ENCODE measurements around the gene RASSF9.

Gene RASSF9

DNA sequence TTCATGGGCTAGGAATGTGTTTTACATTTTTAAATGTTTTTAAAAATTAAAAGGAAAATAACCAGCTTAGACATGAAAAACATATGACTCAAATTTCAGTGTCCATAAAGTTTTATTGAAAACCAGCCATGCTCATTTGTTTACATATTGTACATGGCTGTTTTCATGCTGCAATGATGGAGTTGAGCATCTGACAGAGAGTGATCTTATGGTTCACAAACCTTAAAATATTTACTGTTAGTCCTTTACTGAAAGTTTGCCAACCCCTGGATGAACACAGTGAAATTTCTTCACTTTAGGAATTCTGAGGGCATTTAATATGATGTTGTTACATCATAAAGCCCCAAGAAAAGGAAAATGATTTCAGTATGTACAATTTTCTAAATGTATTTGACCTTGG, 16.1 kb downstream of the RASSF9 start:
- no peak for DNase-seq

DNA sequence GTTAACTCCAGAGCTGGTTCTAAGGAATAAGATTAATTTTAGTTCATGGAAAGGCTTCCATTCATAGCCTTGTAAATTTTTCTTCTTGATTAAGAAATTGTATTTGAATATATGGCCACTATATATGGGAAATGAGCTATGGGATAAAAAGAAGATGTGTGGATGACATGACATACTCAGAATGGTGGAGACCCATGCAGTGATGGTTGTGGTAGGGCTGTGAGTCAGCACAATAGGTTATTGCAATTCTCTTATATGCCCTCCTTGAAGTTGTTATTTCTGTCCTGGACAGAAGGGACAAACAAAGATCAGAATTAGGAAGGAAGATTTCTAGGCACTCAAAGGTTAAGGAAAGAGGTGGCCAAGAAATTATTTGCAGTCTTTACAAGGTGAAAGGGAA, 21.5 kb downstream of the RASSF9 start:
- no peak for DNase-seq

DNA sequence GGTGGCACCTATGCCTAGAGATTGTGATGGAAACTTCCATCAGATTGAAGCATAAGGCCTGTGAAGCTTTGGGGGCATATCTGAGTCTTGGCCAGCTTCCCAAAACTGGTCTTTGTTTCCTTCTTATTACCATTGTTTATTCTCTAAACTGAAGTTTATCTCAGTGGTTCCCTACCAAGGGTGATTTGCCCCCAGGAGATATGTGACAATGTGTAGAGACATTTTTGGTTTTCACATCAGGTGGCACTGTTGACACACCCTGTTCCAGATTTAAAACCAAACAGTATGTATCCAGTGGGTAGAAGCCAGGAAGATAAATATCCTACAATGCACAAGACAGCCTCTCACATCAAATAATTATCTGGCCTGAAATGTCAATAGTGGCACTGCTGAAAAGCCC, 22.1 kb downstream of the RASSF9 start:
- no peak for DNase-seq

DNA sequence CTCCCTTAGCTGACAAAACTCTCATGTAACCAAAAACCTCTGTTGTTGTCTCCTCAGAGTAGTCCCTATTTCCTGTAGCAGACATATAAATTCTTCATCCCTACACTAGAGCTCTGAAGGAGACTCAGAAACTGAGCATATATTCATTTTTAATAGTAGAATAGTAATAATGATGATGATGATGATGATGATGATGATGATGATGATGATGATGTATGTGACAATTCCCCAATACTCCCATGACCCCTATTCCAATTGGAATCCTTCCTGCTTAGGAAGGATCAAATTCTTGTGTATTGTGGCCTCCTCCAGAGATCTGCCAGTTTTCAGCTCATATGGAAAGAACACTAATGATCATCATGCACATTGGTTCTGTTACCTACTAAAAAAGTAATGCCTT, 26.7 kb downstream of the RASSF9 start:
- DNase-seq: no peak

DNA sequence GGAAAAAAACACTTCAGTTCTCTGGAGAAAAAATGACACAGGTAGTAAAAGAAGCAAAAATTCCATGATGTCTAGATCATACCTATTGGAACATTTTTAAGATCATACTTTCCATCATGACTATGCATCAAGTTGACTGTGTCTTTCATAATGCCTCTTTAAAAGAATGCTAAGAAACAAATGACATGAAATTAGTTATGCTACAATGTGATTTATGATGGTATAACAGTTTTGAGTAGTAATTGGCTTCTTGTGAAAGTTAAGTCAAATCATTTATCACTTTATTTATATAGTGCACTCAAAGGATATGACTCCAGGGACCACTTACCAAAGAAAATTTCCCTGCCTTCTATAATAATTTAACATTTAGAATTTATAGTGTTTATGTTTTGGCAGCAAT, 28.5 kb downstream of the RASSF9 start:
- no peak for DNase-seq

DNA sequence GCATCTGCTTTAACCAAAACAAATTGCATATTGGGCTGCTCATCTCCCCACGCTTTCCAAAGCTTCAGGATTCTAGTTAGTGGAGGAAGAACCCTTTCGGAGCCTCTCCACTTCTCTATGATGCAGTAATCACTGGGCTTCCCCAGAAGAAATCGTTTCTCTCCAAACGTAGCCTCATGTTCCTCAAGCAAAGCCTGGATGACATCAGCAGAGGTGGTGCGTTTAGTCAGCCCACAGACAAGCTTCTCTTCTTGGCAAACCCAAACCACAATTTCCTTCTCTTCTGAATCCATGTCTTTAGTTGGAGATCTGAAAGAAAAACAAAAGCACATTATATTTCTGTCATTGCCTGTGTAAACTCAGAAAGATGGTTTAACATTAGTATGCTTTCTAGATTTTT, 30.6 kb downstream of the RASSF9 start:
- DNase-seq: no peak

DNA sequence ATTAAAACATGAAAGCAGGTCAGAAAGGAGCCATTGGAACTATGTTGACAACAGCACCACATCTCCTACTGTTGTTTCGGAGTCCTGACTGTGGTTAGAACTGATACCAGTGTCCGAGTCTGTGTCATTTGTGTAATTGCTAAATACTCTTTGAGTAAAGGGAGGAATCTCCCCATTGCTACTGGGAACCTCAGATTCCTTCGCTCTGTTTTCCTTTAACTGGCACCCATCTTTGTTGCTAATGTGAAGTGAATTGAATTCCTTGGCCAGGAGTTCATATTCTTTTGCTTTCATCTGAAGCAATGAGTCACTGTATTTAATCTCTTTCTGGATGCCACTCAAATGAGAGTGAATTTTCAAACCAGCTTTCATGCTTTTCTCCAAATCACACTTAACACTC, 31.5 kb downstream of the RASSF9 start:
- no peak for DNase-seq

DNA sequence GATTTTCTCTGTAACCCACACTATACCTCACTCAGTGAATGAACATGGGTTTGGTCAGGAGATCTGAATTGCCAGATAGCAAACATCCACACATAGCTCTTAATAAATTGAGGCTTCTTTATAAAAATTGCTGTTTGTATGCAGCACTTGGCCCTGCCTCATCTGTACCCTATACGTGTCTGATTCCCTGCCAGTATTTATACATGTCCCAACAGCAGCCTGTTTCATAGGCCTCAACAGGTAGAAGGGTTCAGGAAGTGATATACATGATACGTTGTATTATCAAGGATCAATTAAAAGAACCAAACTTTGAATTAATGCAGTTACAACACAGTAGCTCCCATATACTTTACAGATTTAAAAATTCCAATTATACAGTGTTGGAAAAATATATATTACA, 32.3 kb downstream of the RASSF9 start:
- DNase-seq: no peak

DNA sequence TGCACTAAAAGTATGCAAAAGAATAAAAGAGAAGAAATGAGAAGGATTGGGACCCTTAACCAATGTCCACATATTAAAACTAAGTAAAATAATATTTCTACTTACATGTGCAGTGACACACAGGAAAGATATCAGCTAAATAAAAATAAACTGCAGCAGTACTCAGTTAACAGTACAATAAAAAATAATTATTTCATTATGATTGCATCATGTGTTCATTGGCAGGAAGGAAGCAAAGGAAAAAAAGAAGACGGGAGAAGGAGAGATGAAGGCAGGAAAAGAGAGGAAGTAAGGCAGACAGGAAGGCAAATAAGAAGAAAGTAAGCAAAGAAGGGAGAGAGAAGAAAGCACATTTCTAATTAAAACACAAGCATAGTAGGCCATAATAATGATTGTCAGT, 33.0 kb downstream of the RASSF9 start:
- no peak for DNase-seq

DNA sequence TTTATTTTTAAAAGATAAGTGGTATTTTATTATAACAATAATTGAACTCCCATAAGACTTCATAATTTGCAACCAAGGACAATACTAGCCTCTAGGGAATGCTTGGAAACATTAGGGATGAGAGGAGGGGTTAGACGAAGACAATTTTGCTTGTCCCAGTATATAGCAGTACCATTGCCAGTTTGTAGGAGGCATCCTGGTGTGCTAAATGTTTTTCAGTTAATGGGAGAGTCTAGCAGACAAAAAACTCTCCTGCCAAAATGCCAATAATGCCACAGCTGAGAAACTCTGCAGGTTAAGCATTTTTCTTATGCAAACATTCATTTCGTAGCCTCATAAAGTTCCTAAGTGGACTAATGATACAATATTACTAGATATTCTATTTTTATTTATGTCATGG, 38.1 kb downstream of the RASSF9 start:
- no peak for DNase-seq

DNA sequence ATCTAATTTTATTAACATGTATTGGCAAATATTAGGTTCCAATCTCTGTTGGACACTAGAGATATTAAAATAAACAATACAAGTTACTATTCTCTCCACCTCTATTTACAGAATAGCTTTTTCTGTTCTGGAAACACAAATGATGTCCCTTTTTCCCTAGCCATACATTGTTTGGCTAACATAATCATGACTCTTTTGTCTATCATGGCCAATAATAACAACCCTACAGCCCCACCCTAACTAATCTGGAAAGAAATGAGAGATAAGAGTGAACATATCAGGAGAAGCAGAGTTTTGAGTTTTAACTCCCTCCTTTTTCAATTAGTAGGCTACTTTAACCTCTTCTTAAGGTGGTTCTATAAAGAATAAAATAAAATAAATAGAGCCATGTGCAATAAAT, 40.2 kb downstream of the RASSF9 start:
- no peak for DNase-seq

DNA sequence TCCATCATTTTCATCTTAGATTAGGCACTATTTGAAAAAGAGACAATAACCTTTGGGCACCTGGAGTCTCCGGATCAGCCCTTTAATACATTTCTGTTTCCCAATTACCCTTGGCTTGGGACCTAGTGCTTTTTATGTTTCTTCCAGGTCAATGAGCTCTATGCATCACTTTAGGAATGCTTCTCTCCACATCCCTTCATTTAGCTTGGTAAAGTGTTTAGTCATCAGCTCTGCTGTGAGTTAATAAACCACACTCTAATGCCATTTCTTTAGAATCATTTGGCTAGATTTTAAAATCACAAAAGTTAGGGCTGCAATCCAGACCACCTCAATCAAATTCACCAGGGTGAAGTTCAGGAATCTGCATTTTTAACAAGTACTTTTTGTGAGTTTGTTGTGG, 41.7 kb downstream of the RASSF9 start:
- no peak for DNase-seq

DNA sequence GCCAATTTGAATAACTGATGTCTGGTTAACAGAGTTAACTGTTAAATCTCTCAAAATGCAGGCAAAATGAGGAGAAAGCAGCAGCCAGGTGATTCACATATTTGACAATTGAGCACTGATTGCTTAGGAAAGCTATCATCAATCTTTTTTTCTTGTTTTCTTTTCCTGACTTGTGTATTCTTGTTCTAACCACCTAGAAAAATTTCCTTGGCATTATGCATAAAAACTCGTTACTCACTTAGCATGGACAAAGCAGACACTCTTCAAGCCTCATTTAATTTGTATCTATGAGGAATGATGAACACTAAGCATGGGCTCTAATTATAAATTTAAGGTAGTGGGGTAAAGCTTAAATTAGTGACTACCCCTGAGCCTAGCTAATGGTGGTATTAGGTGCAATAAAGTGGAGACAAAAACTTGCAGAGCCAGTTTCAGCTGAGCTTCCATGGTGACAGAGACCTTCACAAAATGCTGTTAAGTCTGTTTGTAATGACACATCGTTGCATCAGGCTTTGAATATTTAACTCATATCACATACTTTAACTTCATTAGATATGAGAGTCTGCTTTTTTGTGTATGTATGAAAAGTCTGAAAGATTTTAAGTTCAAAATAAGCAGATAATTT, 52.0 kb downstream of the RASSF9 start:
- no peak for DNase-seq

DNA sequence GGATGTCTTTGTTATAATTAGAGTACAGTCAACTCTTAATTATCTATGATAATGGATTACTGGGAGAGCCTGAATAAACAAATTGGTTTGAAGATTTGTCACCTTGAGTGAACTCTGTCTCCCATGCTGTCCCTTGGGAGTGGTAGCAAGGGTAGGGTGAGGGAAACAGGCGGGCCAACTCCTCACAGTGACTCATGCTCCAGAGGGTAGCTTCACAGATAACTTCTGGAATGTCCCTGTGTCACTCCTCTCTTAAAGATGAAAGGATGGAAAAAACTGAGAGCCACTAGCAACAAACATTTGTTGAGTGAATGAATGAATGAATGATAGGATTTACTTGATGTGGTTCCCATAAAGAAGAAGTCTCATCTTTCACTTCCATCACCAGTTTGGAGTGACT, 53.5 kb downstream of the RASSF9 start:
- DNase-seq: no peak

DNA sequence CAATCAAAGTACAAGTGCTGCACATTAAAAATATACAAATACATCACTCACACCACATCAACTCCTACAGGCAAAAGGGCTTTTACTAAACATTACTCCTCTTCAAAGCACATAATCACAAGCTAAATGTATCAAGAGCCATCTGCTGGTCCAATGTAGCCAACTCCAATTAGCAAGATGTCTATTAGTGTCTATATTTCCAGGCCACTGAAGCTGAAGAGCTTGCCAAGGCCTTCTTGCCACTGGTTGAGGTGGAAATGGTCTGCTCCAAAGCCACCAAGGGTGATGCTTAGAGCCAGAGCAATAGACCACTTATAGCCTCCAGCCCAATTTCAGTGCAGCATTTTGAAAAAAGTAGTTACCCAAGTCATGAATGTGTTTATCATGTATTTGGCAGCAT, 54.4 kb downstream of the RASSF9 start:
- no peak for DNase-seq

DNA sequence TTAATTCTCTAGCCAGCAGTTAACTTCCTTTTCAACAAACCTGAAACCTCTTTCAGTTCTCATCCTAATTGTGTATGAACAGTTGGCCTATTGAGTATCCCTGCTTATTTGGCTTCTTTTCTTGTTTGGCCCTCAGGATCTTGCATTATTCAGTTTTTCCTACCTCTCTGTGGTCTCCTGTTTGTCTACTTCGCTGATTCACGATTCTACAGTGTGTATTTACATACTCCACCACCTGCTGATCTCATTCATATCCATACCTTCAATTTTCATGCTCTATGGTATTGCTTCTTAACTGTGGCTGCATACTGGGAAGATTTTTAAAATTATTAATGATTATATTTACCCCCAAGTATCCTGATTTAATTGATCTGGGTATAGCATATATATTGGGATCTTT, 56.4 kb downstream of the RASSF9 start:
- no peak for DNase-seq

DNA sequence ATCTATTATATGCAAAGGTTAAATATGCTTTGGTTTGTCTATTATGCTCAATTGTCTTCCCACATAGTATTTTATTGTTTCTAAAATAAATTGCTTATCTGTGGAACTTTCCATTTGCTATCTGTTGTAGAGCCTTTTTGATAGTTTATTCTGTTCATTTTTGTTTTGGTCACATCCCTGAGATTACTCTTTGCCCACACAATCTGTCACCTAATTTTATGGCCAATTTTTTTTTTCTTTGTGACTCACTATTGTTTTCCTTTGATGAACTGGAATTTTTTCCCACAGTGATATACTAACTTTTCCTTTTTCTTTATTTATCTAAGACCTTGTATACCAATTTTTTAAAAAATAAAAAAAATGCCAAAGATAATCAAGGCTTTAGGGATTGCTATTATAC, 61.1 kb downstream of the RASSF9 start:
- DNase-seq: no peak

DNA sequence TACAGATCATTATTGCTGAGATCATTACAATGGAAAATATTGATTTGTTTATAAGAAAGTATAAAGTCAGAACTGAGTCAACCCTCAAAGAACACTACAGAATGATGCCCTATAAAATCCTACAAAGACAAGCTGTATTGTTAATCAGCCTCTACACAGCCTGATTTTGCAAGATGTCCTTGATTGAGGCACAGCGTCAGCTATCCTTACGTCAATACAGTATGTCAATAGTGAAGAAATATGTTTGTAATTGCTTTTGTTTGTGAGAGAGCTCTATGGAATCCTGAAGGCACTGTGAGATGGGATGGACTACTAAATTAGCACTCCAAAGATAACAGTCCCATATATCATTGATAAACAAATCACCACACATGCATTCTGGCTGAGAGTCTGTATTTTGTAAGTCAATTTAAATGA, 70.7 kb downstream of the RASSF9 start:
- no peak for DNase-seq

DNA sequence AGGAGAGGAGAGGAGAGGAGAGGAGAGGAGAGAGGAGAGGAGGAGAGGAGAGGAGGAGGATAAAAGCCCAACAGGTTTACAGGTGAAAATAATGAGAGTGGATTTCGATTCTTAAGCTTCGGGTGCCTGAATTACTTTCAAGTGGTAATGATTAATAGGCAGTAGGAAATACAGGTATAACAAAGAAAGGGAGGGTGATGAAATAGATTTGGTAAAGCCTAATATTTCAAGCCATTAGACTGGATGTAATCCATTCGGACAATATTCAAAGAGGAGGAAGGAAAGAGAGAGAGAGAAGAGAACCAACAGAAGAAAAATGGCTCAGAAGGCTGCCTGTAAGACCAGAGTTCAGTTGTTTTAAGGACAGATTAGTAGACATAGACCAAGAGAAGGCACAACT, 76.6 kb downstream of the RASSF9 start:
- DNase-seq: no peak

DNA sequence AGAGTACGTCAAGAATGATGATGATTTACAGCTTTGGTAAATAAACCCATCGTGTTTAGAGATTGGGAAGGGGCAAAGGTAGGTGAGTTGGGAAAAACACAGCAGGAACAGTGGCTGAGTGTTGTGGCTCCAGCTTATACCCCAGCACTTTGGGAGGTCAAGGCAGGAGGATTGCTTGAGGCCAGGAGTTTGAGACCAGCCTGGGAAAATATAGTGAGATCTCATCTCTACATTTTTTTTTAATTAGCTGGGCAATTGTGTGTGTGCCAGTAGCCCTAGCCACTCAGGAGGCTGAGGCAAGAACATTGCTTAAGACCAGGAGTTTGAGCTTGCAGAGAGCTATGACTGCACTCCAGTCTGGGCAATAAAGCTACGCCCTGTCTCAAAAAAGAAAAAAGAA, 77.1 kb downstream of the RASSF9 start:
- no peak for DNase-seq

DNA sequence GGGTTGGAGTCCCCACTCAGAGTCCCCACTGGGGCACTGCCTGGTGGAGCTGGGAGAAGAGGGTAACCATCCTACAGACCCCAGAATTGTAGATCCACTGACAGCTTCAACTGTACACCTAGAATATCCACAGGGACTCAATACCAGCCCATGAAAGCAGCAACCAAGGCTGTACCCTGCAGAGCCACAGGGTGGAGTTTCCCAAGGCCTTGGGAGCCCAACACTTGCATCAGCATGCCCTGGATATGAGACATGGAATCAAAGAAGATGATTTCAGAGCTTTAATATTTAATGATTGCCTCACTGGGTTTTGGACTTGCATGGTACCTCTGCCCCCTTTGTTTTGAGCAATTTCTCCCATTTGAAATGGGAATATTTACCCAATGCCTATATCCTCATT, 80.4 kb downstream of the RASSF9 start:
- DNase-seq: no peak

Data from activated effector memory CD4-positive, alpha-beta T cell treated with anti-CD3 and anti-CD28 coated beads, Interleukin-2, amount 50 U/mL, for 16 hours (primary cell).